GM12874 (cell line): ENCODE measurements around the gene SORBS1.

Experiments
- CTCF ChIP-seq: IDR thresholded peaks from 2 replicates; pipeline ENCODE4 v1.5.1; 2011; ENCODE audit warnings: low read depth, mild to moderate bottlenecking, control low read depth, low read length, moderate library complexity; ENCODE audit not compliant: insufficient read depth

Gene SORBS1

GRCh38 chr10:95305606-95306317, 255.4 kb downstream of the SORBS1 start:
- no peak for TF ChIP-seq CTCF

- TF ChIP-seq CTCF, result no peak
Measured at GRCh38 chr10:95304976-95305375, 256.2 kb downstream of the SORBS1 start.

GRCh38 chr10:95304463-95304862, 256.7 kb downstream of the SORBS1 start:
- TF ChIP-seq CTCF, result no peak

DNA sequence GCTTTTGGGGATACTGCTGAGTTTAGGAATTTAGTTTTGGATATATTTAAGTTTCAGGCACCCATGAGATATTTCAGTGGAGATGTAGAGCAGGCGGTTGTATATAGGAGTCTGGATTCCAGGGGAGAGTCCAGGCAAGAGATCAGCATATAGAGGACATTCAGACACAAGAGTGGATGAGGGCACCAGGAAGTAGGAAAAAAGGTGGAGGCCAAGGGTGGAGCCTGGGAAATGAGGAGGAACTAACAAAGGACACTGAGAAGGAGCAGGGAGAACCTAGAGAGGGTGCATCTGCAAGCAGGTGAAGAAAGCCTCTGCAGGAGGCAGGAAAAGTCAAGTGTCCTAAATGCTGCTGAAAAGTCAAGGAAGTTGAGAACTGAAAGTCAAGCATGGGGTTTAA, 257.2 kb downstream of the SORBS1 start:
- no peak for TF ChIP-seq CTCF

GRCh38 chr10:95303535-95303934, 257.6 kb downstream of the SORBS1 start:
- TF ChIP-seq CTCF, result no peak

GRCh38 chr10:95300022-95300539, 261.1 kb downstream of the SORBS1 start:
- no peak for TF ChIP-seq CTCF

DNA sequence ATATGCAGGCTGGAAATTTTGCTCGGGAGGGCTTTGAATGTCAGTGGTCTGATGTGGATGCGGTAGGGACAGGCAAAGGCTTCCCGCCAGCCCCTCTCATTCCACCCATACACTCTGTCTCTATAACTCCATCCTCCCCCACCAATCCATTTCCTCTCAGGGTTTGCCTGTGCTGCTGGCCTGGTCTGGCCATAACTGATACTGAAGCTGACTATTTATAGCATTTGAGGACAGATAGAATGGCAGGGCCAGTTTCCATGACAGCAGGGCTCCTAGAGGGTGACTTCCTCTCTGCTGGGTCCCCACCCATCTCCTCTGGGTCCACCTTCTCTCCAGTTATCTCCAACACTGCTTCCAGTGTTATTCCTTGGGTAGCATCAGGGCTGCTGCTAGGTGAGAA, 263.8 kb downstream of the SORBS1 start:
- no peak for TF ChIP-seq CTCF
